NOMO-1 treated with DMSO at 0.1 percent for 48 hours (cell line): ENCODE data around the gene FRY.

Experiments used
- DNase-seq: peaks from one replicate; lab custom pipeline; 2025; ENCODE audit not compliant: unreplicated experiment; lab: John Stamatoyannopoulos, UW

Gene FRY

GRCh38 chr13:32297206-32297605 lies 265.6 kb downstream of the FRY start:
- no peak for DNase-seq

- DNase-seq = no peak
Measured at GRCh38 chr13:32298695-32299094, 267.1 kb downstream of the FRY start.

- no peak for DNase-seq
Measured at GRCh38 chr13:32299893-32300292, 268.3 kb downstream of the FRY start.

GRCh38 chr13:32300406-32300805 lies 268.8 kb downstream of the FRY start:
- no peak for DNase-seq

GRCh38 chr13:32300920-32301319 lies 269.3 kb downstream of the FRY start:
- no peak for DNase-seq

GRCh38 chr13:32302461-32302860 lies 270.9 kb downstream of the FRY start:
- no peak for DNase-seq

GRCh38 chr13:32305646-32306045 lies 274.1 kb downstream of the FRY start:
- no peak for DNase-seq

- DNase-seq = peak; percentile 90
Measured at GRCh38 chr13:32309312-32310133, 277.9 kb downstream of the FRY start.

- peak; percentile 90 for DNase-seq
Measured at GRCh38 chr13:32310134-32310706, 278.6 kb downstream of the FRY start.

- DNase-seq = no peak
Measured at GRCh38 chr13:32311188-32311897, 279.8 kb downstream of the FRY start.

- peak; percentile 99 for DNase-seq
Measured at GRCh38 chr13:32314271-32315237, 283.0 kb downstream of the FRY start.

GRCh38 chr13:32315238-32316027 lies 283.9 kb downstream of the FRY start, which contains the start of the genes BRCA2 and ZAR1L:
Gene BRCA2 (plus strand): TSS chr13:32315508. CDS start chr13:32316461, 953 bp downstream.
Gene ZAR1L (minus strand): TSS chr13:32315363. CDS start chr13:32311925, 3,438 bp downstream.
- peak; percentile 91 for DNase-seq

- DNase-seq = no peak
Measured at GRCh38 chr13:32316028-32316339, 284.4 kb downstream of the FRY start.

GRCh38 chr13:32316501-32316900 lies 284.9 kb downstream of the FRY start:
- peak; percentile 99 for DNase-seq

- DNase-seq = peak; percentile 83
Measured at GRCh38 chr13:32317716-32318465, 286.3 kb downstream of the FRY start.

GRCh38 chr13:32320528-32320927 lies 289.0 kb downstream of the FRY start:
- no peak for DNase-seq

- DNase-seq = no peak
Measured at GRCh38 chr13:32323912-32324311, 292.3 kb downstream of the FRY start.

- no peak for DNase-seq
Measured at GRCh38 chr13:32330441-32330840, 298.9 kb downstream of the FRY start.

GRCh38 chr13:32334671-32335070 lies 303.1 kb downstream of the FRY start:
- peak; percentile 78 for DNase-seq
